ENCODE data around the gene IMP4.

The IMP4 gene

GRCh38 chr2:130378898-130379214, 36.2 kb downstream of the IMP4 start:
- DNase-seq: no peak

GRCh38 chr2:130380096-130380934, 37.6 kb downstream of the IMP4 start:
- no peak for DNase-seq

DNA sequence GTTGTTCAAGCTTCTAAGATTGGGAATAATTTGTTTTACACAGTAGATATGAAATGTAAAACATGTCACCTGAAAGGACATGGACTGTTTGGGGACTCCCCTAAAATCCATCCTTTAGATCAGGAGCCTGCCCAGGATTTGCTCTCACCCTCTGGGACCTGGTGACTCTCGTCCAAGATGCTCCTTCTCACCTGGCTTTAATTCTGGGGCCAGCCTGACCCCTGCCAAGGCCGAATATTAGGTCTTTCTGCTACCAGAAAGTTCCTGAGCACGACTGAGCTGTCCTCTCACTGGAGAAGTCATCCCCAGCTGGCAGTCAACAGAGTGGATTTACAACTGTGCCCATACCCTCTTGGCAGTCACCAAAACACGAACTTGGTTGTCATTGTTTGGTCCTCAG, 38.4 kb downstream of the IMP4 start:
- DNase-seq: no peak

GRCh38 chr2:130381619-130382018, 38.9 kb downstream of the IMP4 start:
- no peak for DNase-seq

DNA sequence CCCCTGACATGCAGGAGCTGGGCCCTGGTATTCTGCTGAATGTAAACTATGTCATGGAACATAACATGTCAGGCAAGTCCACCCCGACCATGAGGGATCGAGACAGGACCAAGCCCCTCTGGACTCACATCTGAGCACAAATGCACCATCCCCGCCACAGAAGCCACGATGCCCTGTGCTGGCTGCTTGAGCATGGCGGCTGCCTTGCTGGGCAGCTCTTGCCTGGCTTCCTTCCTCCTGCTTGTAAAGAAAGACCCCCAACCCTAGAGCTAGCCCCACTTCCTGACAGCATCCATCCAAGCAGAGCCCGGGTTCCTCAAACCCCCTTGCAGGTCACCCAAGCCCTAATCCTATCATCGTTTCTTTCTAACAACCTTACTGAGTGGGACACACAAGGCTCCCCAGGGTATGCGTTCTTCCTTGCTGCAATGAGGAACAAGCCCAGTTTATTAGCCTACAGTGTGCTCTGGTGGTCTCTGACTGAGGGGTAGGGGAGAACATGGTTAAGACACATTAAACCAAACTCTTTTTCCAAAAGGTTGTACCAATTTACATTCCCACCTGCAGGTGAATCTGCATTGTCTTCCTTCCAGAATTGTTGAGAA, 39.7 kb downstream of the IMP4 start:
- DNase-seq: no peak

DNA sequence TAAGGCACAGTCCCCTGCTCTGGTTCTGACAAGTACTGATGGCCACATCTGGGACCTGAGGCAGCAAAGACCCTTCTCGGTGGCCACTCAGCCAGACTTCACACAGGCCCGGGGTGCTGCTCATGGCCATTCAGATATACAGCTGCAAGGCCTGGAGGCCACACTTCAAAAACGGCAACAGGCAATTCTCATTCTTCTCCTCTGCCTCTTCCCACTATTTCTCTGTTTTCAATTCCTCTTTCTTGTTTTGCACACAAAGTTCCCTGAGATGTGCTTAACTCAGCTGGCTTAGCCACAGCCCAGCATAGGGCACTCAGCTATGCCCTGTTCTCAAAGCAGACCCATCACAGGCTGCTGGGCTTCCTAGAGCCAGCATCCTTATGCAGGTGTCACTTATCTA, 43.0 kb downstream of the IMP4 start:
- DNase-seq: no peak

- no peak for DNase-seq
These were observed 44.3 kb downstream of the IMP4 start for GRCh38 chr2:130387071-130387400.

GRCh38 chr2:130387804-130388203, 45.1 kb downstream of the IMP4 start:
- DNase-seq: no peak

- DNase-seq: no peak
These were observed 45.7 kb downstream of the IMP4 start for GRCh38 chr2:130388221-130388907.

DNA sequence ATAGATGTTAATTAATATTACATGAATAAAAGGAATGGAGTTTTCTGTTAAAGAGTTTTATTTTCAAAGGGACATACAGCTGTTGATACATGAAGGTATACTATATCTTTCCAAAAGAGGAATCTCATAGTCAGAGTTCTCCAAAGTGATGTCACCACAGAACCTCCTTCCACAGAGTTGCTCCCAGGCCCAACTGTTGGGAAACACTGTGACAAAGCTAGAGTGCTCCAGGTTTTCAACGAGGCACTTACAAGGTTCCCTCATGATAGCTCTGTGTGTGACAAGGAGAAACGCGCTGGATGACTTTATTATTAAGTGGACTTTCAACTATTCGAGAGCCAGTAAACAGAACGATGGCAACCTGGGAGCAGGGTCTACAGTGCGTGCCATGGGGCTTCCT, 46.7 kb downstream of the IMP4 start:
- no peak for DNase-seq

DNA sequence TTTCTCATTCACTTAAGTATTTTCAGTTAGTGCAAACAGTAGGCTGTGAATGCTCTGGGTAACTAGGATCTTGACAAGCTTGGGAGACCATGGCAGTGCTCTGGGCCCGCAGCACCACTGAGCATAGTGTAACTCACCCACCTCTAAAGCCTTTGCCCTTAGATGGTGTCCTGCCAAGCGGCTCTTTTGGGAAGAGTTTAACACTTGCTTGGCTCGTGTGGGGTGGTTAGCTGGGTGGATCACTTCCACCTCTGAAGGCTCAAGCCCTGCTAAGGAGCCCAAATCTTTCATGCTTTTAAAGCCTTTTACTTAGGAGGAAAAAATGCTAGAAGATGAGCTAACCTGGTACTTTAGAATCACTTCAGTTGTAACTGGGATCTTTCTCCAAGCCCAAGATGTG, 47.1 kb downstream of the IMP4 start:
- no peak for DNase-seq

DNA sequence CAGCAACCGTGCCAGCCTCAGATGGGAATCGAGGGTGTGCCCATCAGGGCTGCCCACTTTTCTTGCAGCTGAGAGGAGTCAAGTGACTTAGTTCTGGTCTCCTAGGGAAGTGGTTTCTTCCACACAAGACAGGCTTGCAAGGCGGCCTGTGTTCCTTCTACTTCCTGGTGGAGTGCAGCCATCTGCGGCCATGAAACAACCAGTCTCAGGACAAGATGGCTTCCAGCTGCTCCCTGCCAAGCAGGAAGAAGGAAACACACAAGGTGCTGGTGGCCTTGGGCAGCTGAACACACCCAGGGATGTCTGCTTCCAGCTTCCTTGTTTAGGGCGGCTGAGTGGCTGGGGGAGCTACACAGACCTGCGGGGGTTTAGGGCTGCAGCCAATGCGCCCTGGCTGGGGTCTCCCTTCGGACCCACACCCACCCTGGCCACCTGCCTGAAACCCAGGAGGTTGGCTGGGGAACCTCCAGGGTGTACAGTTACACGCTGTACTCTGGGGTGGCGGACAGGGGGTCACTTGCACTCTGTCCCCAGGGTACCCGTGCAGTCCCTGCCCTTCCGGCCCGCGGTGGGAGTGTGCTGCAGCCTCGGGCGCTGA, 47.9 kb downstream of the IMP4 start:
- DNase-seq: no peak

DNA sequence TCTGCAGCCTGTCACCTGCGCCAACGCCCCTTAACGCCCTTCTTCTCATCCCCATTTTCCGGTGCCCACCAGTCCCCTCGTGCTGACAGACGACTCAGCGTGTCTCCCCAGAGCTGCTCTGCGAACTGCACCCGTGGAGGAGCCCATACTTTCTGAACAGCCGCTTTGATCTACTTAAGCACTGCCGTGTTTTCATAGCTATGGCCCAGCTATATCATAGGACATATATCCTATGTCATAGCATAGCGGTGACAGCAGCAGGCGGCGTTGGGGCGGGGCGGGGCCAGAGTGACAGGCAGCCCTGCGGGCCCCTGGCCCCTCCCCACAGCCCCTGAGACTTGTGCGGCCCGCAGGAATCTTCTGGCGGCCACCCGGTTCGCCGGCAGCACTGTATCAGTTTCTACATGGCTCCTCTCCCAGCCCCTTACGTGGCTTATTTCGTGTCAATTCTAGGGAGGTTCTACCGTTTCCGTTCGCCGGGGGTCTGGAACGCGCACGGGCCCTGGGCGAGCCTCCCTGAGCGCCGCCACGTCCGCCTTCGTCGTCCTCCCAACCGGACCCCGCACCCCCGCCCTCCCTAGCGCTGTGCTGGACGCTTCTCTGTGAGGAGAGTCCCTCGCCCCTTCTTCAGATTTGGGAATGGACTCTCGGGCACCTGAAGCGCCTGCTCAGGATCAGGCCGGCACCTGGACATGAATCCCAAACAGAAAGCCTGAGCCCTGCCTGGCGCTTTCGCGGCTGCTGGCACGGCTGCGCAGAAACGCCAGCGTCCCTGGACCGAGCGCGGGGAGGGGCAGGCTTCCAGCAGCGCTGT, 48.6 kb downstream of the IMP4 start:
- DNase-seq: peak; percentile 72

DNA sequence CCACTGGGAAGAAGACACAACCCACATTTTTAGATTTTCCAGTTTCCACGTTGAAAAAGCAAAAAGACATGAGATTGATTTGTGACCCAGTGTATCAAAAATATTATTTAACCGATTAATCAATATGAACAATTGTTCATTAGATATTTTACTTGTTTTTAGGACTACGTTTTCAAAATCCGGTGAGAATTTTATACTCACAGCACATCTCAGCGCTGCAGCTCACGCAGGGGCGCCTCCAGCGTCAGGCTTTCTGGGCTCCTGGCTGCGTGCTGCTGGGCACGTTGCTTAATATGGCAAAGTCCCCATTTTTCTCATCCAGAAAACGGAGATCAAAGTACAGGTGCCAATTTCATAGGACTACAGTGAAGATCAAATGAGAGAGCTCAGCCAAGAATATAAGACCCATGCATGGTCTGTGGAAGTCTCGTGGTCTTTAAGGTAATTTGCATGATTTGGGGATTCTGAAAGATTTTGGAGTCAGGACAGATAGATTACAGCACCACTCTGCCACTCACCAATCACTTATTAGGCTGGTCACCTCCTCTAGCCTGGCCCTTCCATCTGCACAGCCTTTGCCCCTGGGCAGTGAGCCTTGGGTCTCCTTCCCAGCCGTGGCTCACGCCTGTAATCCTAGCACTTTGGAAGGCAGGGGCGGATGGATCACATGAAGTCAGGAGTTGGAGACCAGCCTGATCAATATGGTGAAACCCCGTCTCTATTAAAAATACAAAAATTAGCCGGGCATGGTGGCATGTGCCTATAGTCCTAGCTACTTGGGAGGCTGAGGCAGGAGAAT, 49.4 kb downstream of the IMP4 start:
- peak; percentile 66 for DNase-seq

DNA sequence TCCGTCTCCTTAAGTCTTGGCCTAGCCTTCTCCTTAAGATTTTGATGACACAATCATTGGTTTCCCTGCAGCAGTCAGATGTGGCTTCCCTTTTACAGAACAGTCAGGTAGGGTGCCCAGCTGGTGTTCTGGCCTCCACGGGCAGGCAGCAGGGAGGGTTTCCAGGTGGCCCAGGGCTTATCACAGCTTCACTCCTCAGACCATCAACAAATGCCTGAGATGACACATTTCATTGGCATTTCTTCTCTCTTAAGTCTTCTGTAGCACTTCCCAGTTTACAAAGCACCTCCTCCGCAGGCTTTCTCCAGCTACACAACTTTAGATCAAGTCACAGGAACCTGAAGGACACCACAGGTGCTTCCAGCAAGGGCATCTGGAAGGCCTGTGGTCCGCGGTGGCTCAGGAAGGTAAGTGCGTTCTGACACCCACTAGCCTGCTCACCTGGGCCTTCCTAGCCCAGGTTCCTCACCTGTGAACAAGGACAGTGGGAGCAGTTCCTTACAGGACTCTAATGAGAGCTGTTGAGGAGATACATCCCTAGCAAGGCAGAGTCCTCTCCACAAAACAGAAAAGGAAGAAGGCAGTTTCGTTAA, 50.7 kb downstream of the IMP4 start:
- DNase-seq: no peak

Data from NCI-H510A treated with DMSO at 0.1 percent for 48 hours (cell line).